Common myeloid progenitor, CD34-positive (primary cell): Measurements from ENCODE around the gene ARRDC2.
"Not testable (repeated sequence)": the region's sequence is repeated elsewhere in the genome, so short reads cannot be mapped to it uniquely, and the experiment has no call there.

Experiments
- CTCF ChIA-PET: fragments of 350-600 bp; sonication (Branson Sonifier 250); formaldehyde crosslinking; loops from one replicate; lab custom pipeline; 2021; ENCODE audit warnings: antibody characterized with exemption; lab: Charles Lee
- POLR2A ChIA-PET: fragments of 350-600 bp; sonication (Branson Sonifier 250); formaldehyde crosslinking; loops from one replicate; lab custom pipeline; 2021; ENCODE audit warnings: antibody characterized with exemption; lab: Charles Lee
- DNase-seq, 3 donors: peaks; one replicate each; pipeline versions ENCODE4 v3.0.0 to v3.0.0-alpha.2; 2013
- H3K27ac ChIP-seq, 2 experiments: 1 replicate in 1 of 2; 2 replicates in 1 of 2; pipeline ENCODE4 v1.7.0; 2013; ENCODE audit warnings: inconsistent platforms in 2 of 2, low read length in 2 of 2, mild to moderate bottlenecking in 2 of 2, low read depth in 1 of 2, moderate library complexity in 1 of 2; ENCODE audit not compliant: severe bottlenecking in 2 of 2, insufficient read depth in 1 of 2, poor library complexity in 1 of 2
- H3K27me3 ChIP-seq, 5 experiments: replicated peaks in 2 of 5; 1 replicate in 3 of 5; 2 replicates in 2 of 5; pipeline versions ENCODE4 v1.6.1 to v1.7.0; 2013; ENCODE audit warnings: low read length in 4 of 5, mild to moderate bottlenecking in 2 of 5, moderate library complexity in 2 of 5, inconsistent platforms in 1 of 5; ENCODE audit not compliant: insufficient read depth in 5 of 5, control insufficient read depth in 4 of 5
- H3K36me3 ChIP-seq, 4 experiments: 1 replicate in 2 of 4; 2 replicates in 2 of 4; pipeline versions ENCODE4 v1.6.1 to v1.7.0; 2013; ENCODE audit warnings: low read length in 3 of 4, control low read depth in 1 of 4, mild to moderate bottlenecking in 1 of 4; ENCODE audit not compliant: control insufficient read depth in 4 of 4, insufficient read depth in 4 of 4
- H3K4me1 ChIP-seq, 4 experiments: 1 replicate in 3 of 4; 2 replicates in 1 of 4; pipeline versions ENCODE4 v1.6.1 to v1.7.1; 2013; ENCODE audit warnings: low read length in 3 of 4, mild to moderate bottlenecking in 3 of 4, control low read depth in 1 of 4, inconsistent platforms in 1 of 4, moderate library complexity in 1 of 4; ENCODE audit not compliant: control insufficient read depth in 4 of 4, insufficient read depth in 4 of 4; ENCODE audit errors: control extremely low read depth in 1 of 4
- H3K4me3 ChIP-seq, 7 experiments: 1 replicate in 4 of 7; 2 replicates in 3 of 7; pipeline versions ENCODE4 v1.5.1 to v1.7.0; 2013; ENCODE audit warnings: mild to moderate bottlenecking in 7 of 7, low read length in 6 of 7, moderate library complexity in 6 of 7, inconsistent platforms in 2 of 7, low read depth in 2 of 7, control low read depth in 1 of 7; ENCODE audit not compliant: insufficient read depth in 4 of 7, control insufficient read depth in 1 of 7; ENCODE audit errors: extremely low read depth in 1 of 7
- H3K9me3 ChIP-seq, 5 experiments: 1 replicate in 4 of 5; 2 replicates in 1 of 5; pipeline versions ENCODE4 v1.6.1 to v1.7.1; 2013; ENCODE audit warnings: low read length in 4 of 5, mild to moderate bottlenecking in 2 of 5, inconsistent platforms in 1 of 5, low read depth in 1 of 5, moderate library complexity in 1 of 5; ENCODE audit not compliant: control insufficient read depth in 4 of 5, insufficient read depth in 2 of 5; ENCODE audit errors: control extremely low read depth in 1 of 5
- WGBS: methylation state at CpG from one replicate; pipeline ENCODE4 v1.1.5; 2013; ENCODE audit not compliant: insufficient coverage; 5-methylcytosine and 5-hydroxymethylcytosine counted together

Gene ARRDC2

DNA sequence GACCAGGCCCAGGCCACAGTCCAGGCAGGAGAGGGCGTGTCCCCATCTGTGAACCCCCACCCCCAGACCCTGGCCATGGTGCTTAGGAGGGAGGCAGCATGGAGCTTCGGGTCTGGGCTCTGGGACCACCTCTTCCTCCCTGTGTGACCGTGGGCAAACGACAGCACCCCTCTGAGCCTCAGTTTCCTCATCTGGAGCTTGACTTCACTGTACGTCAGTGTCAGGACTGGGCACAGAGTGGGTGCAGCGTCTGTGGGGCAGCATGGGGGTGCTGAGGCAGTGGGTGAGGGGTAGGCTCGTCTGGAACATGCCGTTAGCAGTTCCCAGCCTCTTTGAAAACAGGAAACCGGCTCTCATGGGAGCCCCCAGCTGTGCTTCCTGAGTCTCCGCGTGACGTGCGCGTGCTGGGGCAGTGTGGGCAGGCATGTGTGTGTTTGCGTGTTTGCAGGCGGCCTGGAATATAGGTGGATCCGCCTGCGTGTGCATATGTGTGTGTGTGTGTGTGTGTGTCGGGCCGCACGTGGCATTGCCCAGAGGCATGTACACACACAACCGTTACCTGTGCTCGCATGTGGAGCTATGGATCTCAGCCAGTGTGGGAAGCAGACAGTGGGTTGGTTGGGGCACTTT, 15.8 kb downstream of the ARRDC2 start:
- WGBS, result 0% methylated on average over 10 of the region's 23 CpGs
- peak overlapping the region; percentile 96 for H3K27ac ChIP-seq
- no peaks in the 10 kb centered on the region for H3K36me3 ChIP-seq
- no peaks in the 10 kb centered on the region for H3K9me3 ChIP-seq
- peak overlapping the region in 4 of 7 experiments; percentile 31 to 55 (median 39) for H3K4me3 ChIP-seq
- peak; percentile 97 to 98 (median 97) for DNase-seq
- H3K4me1 ChIP-seq, result peaks cover 2 to 61% (median 52%) of the 10 kb centered on the region in 4 experiments
- H3K27me3 ChIP-seq, result no peaks in the 10 kb centered on the region
- ChIA-PET CTCF (interaction anchor here (1.1 to 2.9 kb wide), 9 partner anchors 9 to 128 kb away, joined by 3 to 24 read pairs (median 5); partner anchors contain the start of gene ARRDC2), POLR2A (interaction anchor here (0.6 to 2.8 kb wide), 14 partner anchors 11 to 258 kb away, joined by 3 to 20 read pairs (median 5); partner anchors contain the start of genes ARRDC2 and JUND)

DNA sequence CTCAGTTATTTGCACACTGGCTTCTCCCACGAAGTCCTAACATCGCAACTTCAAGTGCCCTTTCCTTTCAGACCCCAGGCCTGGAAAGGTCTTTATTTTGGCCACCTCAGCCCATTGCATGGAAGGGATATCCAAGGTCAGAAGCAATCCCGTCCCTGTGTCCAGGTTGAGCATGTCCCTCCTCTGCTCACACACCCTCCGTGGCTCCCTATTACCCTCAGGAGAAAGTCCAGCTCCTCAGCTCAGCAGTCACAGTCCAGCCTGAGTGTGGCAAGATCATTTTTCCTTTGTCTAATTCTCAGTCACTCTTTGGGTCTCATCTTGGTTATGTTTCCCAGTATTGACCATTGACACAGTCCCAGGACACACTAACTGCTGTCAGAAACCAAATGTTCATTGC, 19.2 kb downstream of the ARRDC2 start:
- no peak for DNase-seq
- Histone ChIP-seq H3K9me3 (no peaks in the 10 kb centered on the region), H3K27me3 (no peaks in the 10 kb centered on the region), H3K27ac (no peak overlapping the region), H3K4me3 (no peak overlapping the region), H3K36me3 (no peaks in the 10 kb centered on the region), H3K4me1 (peaks cover 4 to 59% (median 55%) of the 10 kb centered on the region in 4 experiments)
- CTCF ChIA-PET, result interaction anchor here (1.1 to 1.4 kb wide), 3 partner anchors 15 to 32 kb away, joined by 3 read pairs; no protein-coding TSS in a partner anchor
- WGBS, result 98% methylated on average over 4 of the region's 4 CpGs
- POLR2A ChIA-PET, result interaction anchor here (1.6 kb wide), 1 partner anchor 19 kb away, joined by 8 read pairs; the partner anchor contains the start of gene ARRDC2

DNA sequence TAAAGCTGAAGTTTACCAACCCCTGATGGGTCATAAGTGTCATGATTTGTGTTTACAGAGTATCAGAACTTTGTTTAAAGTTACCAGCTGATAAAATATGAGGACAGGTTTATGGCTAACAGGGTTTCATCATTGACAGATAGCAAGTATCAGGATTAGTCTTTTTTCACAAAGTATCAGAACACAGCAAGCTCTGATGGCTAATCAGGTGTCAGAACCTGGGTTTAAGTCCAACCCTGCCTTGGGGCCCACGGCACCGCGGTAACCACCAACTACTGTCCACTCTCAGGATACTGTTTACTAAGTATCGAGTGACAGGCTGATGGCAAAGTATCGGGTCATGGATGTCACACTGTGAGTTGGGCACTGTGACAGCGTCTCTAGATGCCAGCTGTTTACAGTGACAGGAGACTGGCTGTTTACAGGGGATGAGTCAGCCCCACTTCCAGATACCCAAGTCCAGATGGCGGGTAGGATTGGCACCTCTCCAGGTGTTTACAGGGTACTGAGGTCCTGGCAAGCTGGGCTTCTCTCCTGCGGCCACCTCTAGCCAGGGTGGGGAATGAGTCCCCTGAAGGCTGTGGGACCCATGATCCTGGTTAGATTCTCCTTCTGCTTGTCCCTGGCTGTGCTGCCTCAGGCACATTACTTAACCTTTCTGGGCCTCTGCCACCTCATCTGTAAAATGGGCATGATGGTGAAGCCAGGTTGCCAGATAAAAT, 21.8 kb downstream of the ARRDC2 start:
- peak in 2 of 3 donors; percentile 72 to 80 for DNase-seq
- POLR2A ChIA-PET, result no interaction called here
- Histone ChIP-seq H3K9me3 (no peaks in the 10 kb centered on the region), H3K36me3 (no peaks in the 10 kb centered on the region), H3K4me3 (no peak overlapping the region), H3K27me3 (no peaks in the 10 kb centered on the region), H3K27ac (no peak overlapping the region), H3K4me1 (peaks cover 2 to 49% (median 35%) of the 10 kb centered on the region in 4 experiments)
- WGBS, result 91% methylated on average over 8 of the region's 8 CpGs
- CTCF ChIA-PET, result interaction anchor here (0.9 to 1.7 kb wide), 6 partner anchors 9 to 84 kb away, joined by 3 to 6 read pairs (median 3); no protein-coding TSS in a partner anchor

DNA sequence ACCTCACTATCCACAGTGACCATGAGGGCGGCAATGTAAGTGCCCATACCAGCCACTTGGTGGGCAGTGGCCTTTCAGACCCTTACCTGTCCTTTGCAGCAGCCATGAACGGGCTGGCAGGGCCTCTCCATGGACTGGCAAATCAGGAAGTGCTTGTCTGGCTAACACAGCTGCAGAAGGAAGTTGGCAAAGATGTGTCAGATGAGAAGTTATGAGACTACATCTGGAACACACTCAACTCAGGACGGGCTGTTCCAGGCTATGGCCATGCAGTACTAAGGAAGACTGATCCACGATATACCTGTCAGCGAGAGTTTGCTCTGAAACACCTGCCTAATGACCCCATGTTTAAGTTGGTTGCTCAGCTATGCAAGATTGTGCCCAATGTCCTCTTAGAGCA, 23.4 kb downstream of the ARRDC2 start:
- H3K36me3 ChIP-seq, H3K4me3 ChIP-seq, H3K9me3 ChIP-seq, H3K27me3 ChIP-seq, H3K27ac ChIP-seq: not testable (repeated sequence)
- DNase-seq, result peak in 2 of 3 donors; percentile 53 to 71
- 23% methylated on average over 5 of the region's 5 CpGs for WGBS
- ChIA-PET POLR2A (interaction anchor here (1.0 kb wide), 1 partner anchor 26 kb away, joined by 3 read pairs; no protein-coding TSS in a partner anchor), CTCF (interaction anchor here (1.4 to 1.7 kb wide), 3 partner anchors 7 to 25 kb away, joined by 4 to 6 read pairs (median 4); partner anchors contain the start of gene ARRDC2)
- H3K4me1 ChIP-seq, result peaks cover 2 to 50% (median 32%) of the 10 kb centered on the region in 4 experiments

DNA sequence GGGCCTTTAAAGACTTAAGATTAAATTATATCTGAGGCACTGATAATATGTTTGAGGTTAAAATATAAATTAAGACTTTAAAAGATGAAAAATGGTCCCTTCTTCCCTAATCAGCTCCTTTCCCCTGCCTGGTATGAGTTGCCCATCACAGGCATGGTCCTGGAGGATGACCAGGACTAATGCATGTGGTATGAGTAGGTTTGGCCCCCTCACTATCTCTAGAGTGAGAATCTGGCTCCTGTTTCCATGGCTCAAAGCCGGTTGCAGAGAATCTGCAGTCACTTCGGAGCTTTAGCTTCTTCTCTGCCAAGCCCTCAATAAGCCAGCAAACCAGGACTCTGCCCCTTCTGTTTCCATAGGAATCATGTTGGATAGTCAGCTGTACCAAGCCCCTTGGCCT, 24.1 kb downstream of the ARRDC2 start:
- H3K27me3 ChIP-seq, DNase-seq, H3K9me3 ChIP-seq, H3K36me3 ChIP-seq, H3K27ac ChIP-seq, H3K4me3 ChIP-seq: not testable (repeated sequence)
- ChIA-PET CTCF (interaction anchor here (0.8 to 1.7 kb wide), 4 partner anchors 8 to 96 kb away, joined by 3 to 6 read pairs (median 4); partner anchors contain the start of gene ARRDC2), POLR2A (interaction anchor here (1.0 kb wide), 1 partner anchor 26 kb away, joined by 3 read pairs; no protein-coding TSS in a partner anchor)
- H3K4me1 ChIP-seq, result peaks cover 2 to 50% (median 31%) of the 10 kb centered on the region in 4 experiments
- WGBS, result no CpG with 5 or more reads among the region's 2 CpGs

DNA sequence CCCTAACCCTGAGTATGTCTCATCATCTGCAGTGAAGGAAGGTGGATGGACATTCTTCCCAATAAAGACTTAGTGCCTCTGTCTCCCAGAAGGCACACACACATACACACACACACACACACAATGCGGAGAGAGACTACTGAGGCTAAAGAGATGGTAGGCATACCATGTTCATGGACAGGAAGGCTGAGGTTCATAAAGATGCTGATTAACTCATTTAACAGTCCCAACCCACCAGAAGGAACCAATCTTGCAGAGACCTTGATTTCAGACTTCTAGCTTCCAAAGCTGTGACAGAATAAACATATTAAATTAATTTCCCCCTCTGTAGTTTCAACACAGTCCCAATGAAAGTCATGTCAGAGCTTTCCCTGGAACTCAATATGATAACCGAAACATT, 33.1 kb downstream of the ARRDC2 start:
- ChIA-PET POLR2A (no interaction called here), CTCF (interaction anchor here (0.7 to 2.0 kb wide), 3 partner anchors 12 to 18 kb away, joined by 4 to 6 read pairs (median 6); no protein-coding TSS in a partner anchor)
- H3K9me3 ChIP-seq, result peaks cover 0 to 2% (median 0%) of the 10 kb centered on the region in 5 experiments
- no peaks in the 10 kb centered on the region for H3K36me3 ChIP-seq
- no peaks in the 10 kb centered on the region for H3K27me3 ChIP-seq
- H3K27ac ChIP-seq, result no peak overlapping the region
- no peak overlapping the region for H3K4me3 ChIP-seq
- peaks cover 0 to 26% (median 21%) of the 10 kb centered on the region in 4 experiments for H3K4me1 ChIP-seq
- no peak for DNase-seq
- WGBS, result 90% methylated on average over 1 of the region's 2 CpGs
